Ishikawa (cell line): ENCODE data around the gene MRPS2.

Experiments used
- EGR1 ChIP-seq: IDR thresholded peaks from 2 replicates; pipeline ENCODE4 v1.6.1; 2012
- EP300 ChIP-seq: IDR thresholded peaks from 2 replicates; pipeline ENCODE4 v1.6.1; 2012; ENCODE audit warnings: borderline replicate concordance
- RAD21 ChIP-seq: IDR thresholded peaks from 2 replicates; pipeline ENCODE4 v1.6.1; 2012; ENCODE audit warnings: low read depth
- TAF1 ChIP-seq: IDR thresholded peaks from 2 replicates; pipeline ENCODE4 v1.6.1; 2012; ENCODE audit warnings: low read depth, mild to moderate bottlenecking
- TCF12 ChIP-seq: IDR thresholded peaks from 2 replicates; pipeline ENCODE4 v1.6.1; 2012; ENCODE audit warnings: low read depth
- TF ChIP-seq, protein P1 (sequence below): IDR thresholded peaks from 2 replicates; pipeline ENCODE4 v1.6.1; 2012

DNA sequence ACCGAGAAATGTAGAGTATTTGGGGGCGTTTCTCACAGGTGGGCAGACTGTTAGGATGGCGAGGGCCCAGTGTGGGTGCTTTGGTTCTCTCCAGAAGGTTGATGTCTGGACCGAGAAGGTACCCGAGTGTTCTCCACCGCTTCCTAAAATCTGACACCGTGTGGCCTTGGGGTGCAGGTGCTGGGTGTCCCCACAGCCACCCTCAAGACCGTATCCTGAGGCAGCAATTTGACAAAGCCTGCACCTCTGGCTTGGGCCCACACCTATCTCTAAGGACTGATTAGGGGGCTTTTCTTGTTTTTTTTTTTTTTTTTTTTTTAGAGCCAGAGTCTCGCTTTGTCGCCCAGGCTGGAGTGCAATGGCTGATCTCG is 19.6 kb upstream of the MRPS2 start:
- TF ChIP-seq TCF12 (no peak), EP300 (no peak), TAF1 (no peak), RAD21 (no peak), EGR1 (no peak)
- TF ChIP-seq, protein P1, sequence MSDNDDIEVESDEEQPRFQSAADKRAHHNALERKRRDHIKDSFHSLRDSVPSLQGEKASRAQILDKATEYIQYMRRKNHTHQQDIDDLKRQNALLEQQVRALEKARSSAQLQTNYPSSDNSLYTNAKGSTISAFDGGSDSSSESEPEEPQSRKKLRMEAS, result no peak
